HepG2 (cell line): ENCODE data around the gene ODAPH. TPM values are rescaled to one million over a fixed set of nuclear protein-coding genes. Genes with fewer than 3 reads are reported as not detected.

Experiments used
- ATAC-seq: fragments of 200-7000 bp; cut with Tn5 transposase; 3 replicates; pipeline ENCODE4 v1.9.1; 2020; ENCODE audit warnings: mild to moderate bottlenecking, moderate library complexity
- BruUV-seq: library from RNA; stranded (reverse); fragments of 400-500 nt; replicated peaks from 2 replicates; lab custom pipeline; 2021; lab: Mats Ljungman, UMichigan
- CTCF ChIA-PET: fragments of 300-600 bp; formaldehyde crosslinking; extraction: SDS; loops from one replicate; lab custom pipeline; 2021; ENCODE audit warnings: low total read pairs, inconsistent platforms, low intra/inter-chr PET ratio; lab: Yijun Ruan, JAX
- POLR2A ChIA-PET: fragments of 350-600 bp; sonication (Branson Sonifier 250); formaldehyde crosslinking; loops from one replicate; lab custom pipeline; 2020; ENCODE audit warnings: antibody characterized with exemption, inconsistent platforms; lab: Yijun Ruan, JAX
- DNase-seq: peaks from one replicate; pipeline ENCODE4 v3.0.0-alpha.2; 2015; ENCODE audit warnings: low spot score
- FAIRE-seq: peaks from 3 replicates; lab custom pipeline; 2011; peaks lifted over from hg19 to GRCh38; lab: Jason Lieb, UNC
- H2AFZ ChIP-seq: one replicate; pipeline ENCODE4 v1.6.1; 2011; ENCODE audit warnings: low read length, inconsistent platforms
- H3K27ac ChIP-seq: fragments of 300-600 bp; 3 replicates; pipeline ENCODE4 v1.8.0; 2011; ENCODE audit warnings: mixed run types, mild to moderate bottlenecking, mixed read lengths, low read length, inconsistent platforms; ENCODE audit not compliant: insufficient read depth; ENCODE audit errors: extremely low read length
- H3K27me3 ChIP-seq, 2 experiments: fragments of 200-600 bp in 1 of 2; 2 replicates in 1 of 2; 3 replicates in 1 of 2; pipeline versions ENCODE4 v1.6.0 to v1.8.0; 2011; ENCODE audit warnings: low read length in 2 of 2, mild to moderate bottlenecking in 2 of 2, moderate library complexity in 2 of 2, inconsistent platforms in 1 of 2; ENCODE audit not compliant: insufficient read depth in 2 of 2, control insufficient read depth in 1 of 2
- H3K36me3 ChIP-seq, 2 experiments: fragments of 200-600 bp in 1 of 2; replicated peaks in 1 of 2; 2 replicates in 1 of 2; 3 replicates in 1 of 2; pipeline versions ENCODE4 v1.5.1 to v1.8.0; 2011; ENCODE audit warnings: low read length in 2 of 2, inconsistent platforms in 1 of 2; ENCODE audit not compliant: insufficient read depth in 2 of 2, control insufficient read depth in 1 of 2
- H3K4me1 ChIP-seq: 2 replicates; pipeline ENCODE4 v1.5.1; 2012; ENCODE audit warnings: low read length, inconsistent platforms; ENCODE audit not compliant: insufficient read depth
- H3K4me2 ChIP-seq: 2 replicates; pipeline ENCODE4 v1.6.0; 2011; ENCODE audit warnings: low read depth, low read length, inconsistent platforms
- H3K4me3 ChIP-seq, 3 experiments: fragments of 200-600 bp in 1 of 3; sonication (generic), shearing (Covaris generic) in 1 of 3; replicated peaks in 1 of 3; 2 replicates each; pipeline ENCODE4 v1.5.1; 2011 to 2016; ENCODE audit warnings: low read length in 3 of 3, inconsistent platforms in 2 of 3, low read depth in 2 of 3, mild to moderate bottlenecking in 2 of 3, control low read depth in 1 of 3, mixed read lengths in 1 of 3; ENCODE audit not compliant: insufficient read depth in 1 of 3
- H3K79me2 ChIP-seq: one replicate; pipeline ENCODE4 v1.6.1; 2011; ENCODE audit warnings: low read length, inconsistent platforms; ENCODE audit not compliant: insufficient read depth
- H3K9ac ChIP-seq: 2 replicates; pipeline ENCODE4 v1.6.0; 2011; ENCODE audit warnings: mild to moderate bottlenecking, low read depth, low read length, inconsistent platforms; ENCODE audit not compliant: insufficient read depth
- H3K9me3 ChIP-seq: 2 replicates; pipeline ENCODE4 v1.5.1; 2012; ENCODE audit warnings: mild to moderate bottlenecking, low read length
- H4K20me1 ChIP-seq: 2 replicates; pipeline ENCODE4 v1.6.0; 2011; ENCODE audit warnings: inconsistent platforms, mild to moderate bottlenecking, low read length, moderate library complexity; ENCODE audit not compliant: insufficient read depth
- NR1H2 ChIP-seq: sonication (generic); formaldehyde crosslinking; IDR thresholded peaks from 2 replicates; pipeline ENCODE4 v1.8.1; 2022; ENCODE audit warnings: low read depth, missing genetic modification reagents, borderline replicate concordance
- NR2C2 ChIP-seq: sonication (generic); formaldehyde crosslinking; IDR thresholded peaks from 2 replicates; pipeline ENCODE4 v1.4.0; 2020; ENCODE audit warnings: missing genetic modification reagents, mild to moderate bottlenecking, moderate library complexity, borderline replicate concordance
- PHF8 ChIP-seq: sonication (generic); formaldehyde crosslinking; IDR thresholded peaks from 2 replicates; pipeline ENCODE4 v1.5.0; 2020; ENCODE audit warnings: missing genetic modification reagents
- RBAK ChIP-seq: sonication (generic); formaldehyde crosslinking; IDR thresholded peaks from 2 replicates; pipeline ENCODE4 v1.5.1; 2020; ENCODE audit warnings: mild to moderate bottlenecking, missing genetic modification reagents
- SAP130 ChIP-seq: IDR thresholded peaks from 2 replicates; pipeline ENCODE4 v1.6.1; 2016; ENCODE audit warnings: low read depth
- SMAD9 ChIP-seq: sonication (generic); formaldehyde crosslinking; IDR thresholded peaks from 2 replicates; pipeline ENCODE4 v1.5.1; 2020; ENCODE audit warnings: mild to moderate bottlenecking, missing genetic modification reagents
- SP5 ChIP-seq: IDR thresholded peaks from 2 replicates; pipeline ENCODE4 v1.6.1; 2016; ENCODE audit warnings: low read depth, borderline replicate concordance
- ZBTB38 ChIP-seq: sonication (generic); formaldehyde crosslinking; IDR thresholded peaks from 2 replicates; pipeline ENCODE4 v1.5.1; 2020; ENCODE audit warnings: mild to moderate bottlenecking, missing genetic modification reagents
- ZFP36 ChIP-seq: fragments of 150-350 bp; IDR thresholded peaks from 2 replicates; pipeline ENCODE4 v1.6.1; 2018; ENCODE audit warnings: borderline replicate concordance, low read length, low read depth; ENCODE audit not compliant: partially characterized antibody
- WGBS: methylation state at CpG from one replicate; pipeline ENCODE4 v1.1.6; 2017; ENCODE audit warnings: low lambda C conversion rate; 5-methylcytosine and 5-hydroxymethylcytosine counted together
- in situ Hi-C: cut with HindIII; loops from 2 replicates; pipeline ENCODE4 v1.10.0; 2017; ENCODE audit warnings: low pct_unique_long_range_greater_than_20kb; ENCODE audit not compliant: extremely low pct_ligation_motif_present
- intact Hi-C: fragments of 100-400 bp; cut with micrococcal nuclease; formaldehyde crosslinking; loops from one replicate; pipeline ENCODE4 v1.10.0; 2022; ENCODE audit not compliant: unreplicated experiment
- polyA plus RNA-seq, 8 experiments: library from polyadenylated mRNA; depleted of rRNA in 3 of 8; stranded (reverse) in 7 of 8; unstranded in 1 of 8; fragments of >200 nt; fragmentation: Illumina TruSeq in 4 of 8; extraction: Trizol in 4 of 8; gene quantifications; 2 replicates each; pipeline versions ENCODE4 v1.2.1 to v1.2.3, GENCODE V29; 2011 to 2016; ENCODE audit warnings: low read depth in 4 of 8, missing spikeins in 1 of 8, mixed read lengths in 1 of 8; ENCODE audit not compliant: insufficient read depth in 1 of 8
- total RNA-seq, 5 experiments: library from RNA; depleted of rRNA; stranded (reverse); fragments of >200 nt; fragmentation: Illumina TruSeq; extraction: Trizol; gene quantifications; 2 replicates each; pipeline ENCODE4 v1.2.3, GENCODE V29; 2016; ENCODE audit warnings: low read depth in 1 of 5
- TF ChIP-seq, protein P1 (sequence below): sonication (generic); formaldehyde crosslinking; IDR thresholded peaks from 2 replicates; pipeline ENCODE4 v1.4.0; 2020; ENCODE audit warnings: missing genetic modification reagents
- TF ChIP-seq, protein P2 (sequence below): IDR thresholded peaks from 2 replicates; pipeline ENCODE4 v1.6.1; 2018; ENCODE audit warnings: missing genetic modification reagents, mild to moderate bottlenecking, missing compliant biosample characterization
- TF ChIP-seq, protein P3 (sequence below): sonication (generic); formaldehyde crosslinking; conservative IDR thresholded peaks from 2 replicates; pipeline ENCODE4 v1.8.0; 2022; ENCODE audit warnings: low read depth, missing genetic modification reagents
- TF ChIP-seq, protein P4 (sequence below): sonication (generic); formaldehyde crosslinking; IDR thresholded peaks from 2 replicates; pipeline ENCODE4 v1.9.0; 2022; ENCODE audit warnings: low read depth, missing genetic modification reagents

The ODAPH gene
- total and polyA plus RNA-seq, 2 of the 13 experiments (the other 11 are each of a cell fraction or from before 2014, with no cell fraction given) = 0.50 TPM; not detected in 1

DNA sequence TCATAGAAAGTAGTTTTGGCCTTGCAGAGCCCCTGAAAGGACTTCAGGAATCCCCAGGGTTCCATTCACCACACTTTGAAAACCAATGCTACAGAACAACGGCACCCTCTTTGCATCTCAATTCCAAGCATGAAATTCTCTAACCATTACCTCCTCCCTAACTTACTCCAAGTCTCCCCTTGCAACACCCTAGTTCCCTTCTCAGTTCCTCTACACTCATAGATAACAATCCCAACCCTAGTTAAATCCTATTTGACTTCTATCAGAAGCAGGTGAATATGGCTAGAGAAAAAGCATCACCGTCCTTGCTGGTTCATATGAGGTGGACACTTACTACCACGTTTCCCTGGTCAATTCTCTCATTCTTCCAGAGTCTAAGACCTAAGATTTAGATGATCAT lies 44.0 kb upstream of the ODAPH start:
- H3K4me3 ChIP-seq = peak overlapping the region in 2 of 3 experiments; percentile 22 to 81; a peak in 3 of 6 replicates
- no peak for DNase-seq
- intact Hi-C loops = no loop called here
- peaks cover 58% of the 10 kb centered on the region for H3K4me1 ChIP-seq
- POLR2A ChIA-PET = no interaction called here
- H3K27ac ChIP-seq = no peak overlapping the region
- H2AFZ ChIP-seq = no peak overlapping the region
- H3K4me2 ChIP-seq = peak overlapping the region; percentile 85
- CTCF ChIA-PET = no interaction called here
- TF ChIP-seq PHF8 (CRISPR knock-in tag) (no peak), NR1H2 (CRISPR knock-in tag) (no peak), SP5 (no peak), SAP130 (CRISPR knock-in tag) (no peak), SMAD9 (CRISPR knock-in tag) (no peak), ZBTB38 (CRISPR knock-in tag) (no peak), NR2C2 (CRISPR knock-in tag) (no peak), ZFP36 (no peak), RBAK (CRISPR knock-in tag) (no peak)
- TF ChIP-seq, protein P1, sequence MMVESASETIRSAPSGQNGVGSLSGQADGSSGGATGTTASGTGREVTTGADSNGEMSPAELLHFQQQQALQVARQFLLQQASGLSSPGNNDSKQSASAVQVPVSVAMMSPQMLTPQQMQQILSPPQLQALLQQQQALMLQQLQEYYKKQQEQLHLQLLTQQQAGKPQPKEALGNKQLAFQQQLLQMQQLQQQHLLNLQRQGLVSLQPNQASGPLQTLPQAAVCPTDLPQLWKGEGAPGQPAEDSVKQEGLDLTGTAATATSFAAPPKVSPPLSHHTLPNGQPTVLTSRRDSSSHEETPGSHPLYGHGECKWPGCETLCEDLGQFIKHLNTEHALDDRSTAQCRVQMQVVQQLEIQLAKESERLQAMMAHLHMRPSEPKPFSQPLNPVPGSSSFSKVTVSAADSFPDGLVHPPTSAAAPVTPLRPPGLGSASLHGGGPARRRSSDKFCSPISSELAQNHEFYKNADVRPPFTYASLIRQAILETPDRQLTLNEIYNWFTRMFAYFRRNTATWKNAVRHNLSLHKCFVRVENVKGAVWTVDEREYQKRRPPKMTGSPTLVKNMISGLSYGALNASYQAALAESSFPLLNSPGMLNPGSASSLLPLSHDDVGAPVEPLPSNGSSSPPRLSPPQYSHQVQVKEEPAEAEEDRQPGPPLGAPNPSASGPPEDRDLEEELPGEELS = no peak
- TF ChIP-seq, protein P2, sequence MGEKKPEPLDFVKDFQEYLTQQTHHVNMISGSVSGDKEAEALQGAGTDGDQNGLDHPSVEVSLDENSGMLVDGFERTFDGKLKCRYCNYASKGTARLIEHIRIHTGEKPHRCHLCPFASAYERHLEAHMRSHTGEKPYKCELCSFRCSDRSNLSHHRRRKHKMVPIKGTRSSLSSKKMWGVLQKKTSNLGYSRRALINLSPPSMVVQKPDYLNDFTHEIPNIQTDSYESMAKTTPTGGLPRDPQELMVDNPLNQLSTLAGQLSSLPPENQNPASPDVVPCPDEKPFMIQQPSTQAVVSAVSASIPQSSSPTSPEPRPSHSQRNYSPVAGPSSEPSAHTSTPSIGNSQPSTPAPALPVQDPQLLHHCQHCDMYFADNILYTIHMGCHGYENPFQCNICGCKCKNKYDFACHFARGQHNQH = no peak
- TF ChIP-seq, protein P3, sequence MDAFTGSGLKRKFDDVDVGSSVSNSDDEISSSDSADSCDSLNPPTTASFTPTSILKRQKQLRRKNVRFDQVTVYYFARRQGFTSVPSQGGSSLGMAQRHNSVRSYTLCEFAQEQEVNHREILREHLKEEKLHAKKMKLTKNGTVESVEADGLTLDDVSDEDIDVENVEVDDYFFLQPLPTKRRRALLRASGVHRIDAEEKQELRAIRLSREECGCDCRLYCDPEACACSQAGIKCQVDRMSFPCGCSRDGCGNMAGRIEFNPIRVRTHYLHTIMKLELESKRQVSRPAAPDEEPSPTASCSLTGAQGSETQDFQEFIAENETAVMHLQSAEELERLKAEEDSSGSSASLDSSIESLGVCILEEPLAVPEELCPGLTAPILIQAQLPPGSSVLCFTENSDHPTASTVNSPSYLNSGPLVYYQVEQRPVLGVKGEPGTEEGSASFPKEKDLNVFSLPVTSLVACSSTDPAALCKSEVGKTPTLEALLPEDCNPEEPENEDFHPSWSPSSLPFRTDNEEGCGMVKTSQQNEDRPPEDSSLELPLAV (CRISPR knock-in tag) = no peak
- TF ChIP-seq, protein P4, sequence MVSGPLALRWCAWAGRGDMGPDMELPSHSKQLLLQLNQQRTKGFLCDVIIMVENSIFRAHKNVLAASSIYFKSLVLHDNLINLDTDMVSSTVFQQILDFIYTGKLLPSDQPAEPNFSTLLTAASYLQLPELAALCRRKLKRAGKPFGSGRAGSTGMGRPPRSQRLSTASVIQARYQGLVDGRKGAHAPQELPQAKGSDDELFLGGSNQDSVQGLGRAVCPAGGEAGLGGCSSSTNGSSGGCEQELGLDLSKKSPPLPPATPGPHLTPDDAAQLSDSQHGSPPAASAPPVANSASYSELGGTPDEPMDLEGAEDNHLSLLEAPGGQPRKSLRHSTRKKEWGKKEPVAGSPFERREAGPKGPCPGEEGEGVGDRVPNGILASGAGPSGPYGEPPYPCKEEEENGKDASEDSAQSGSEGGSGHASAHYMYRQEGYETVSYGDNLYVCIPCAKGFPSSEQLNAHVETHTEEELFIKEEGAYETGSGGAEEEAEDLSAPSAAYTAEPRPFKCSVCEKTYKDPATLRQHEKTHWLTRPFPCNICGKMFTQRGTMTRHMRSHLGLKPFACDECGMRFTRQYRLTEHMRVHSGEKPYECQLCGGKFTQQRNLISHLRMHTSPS (CRISPR knock-in tag) = no peak
- TF ChIP-seq, all 625 proteins: peak for 0
- H3K36me3 ChIP-seq = no peaks in the 10 kb centered on the region; a peak in 1 of 5 replicates
- H4K20me1 ChIP-seq = no peaks in the 10 kb centered on the region
- FAIRE-seq = no peak
- ATAC-seq = no peak
- no peaks in the 10 kb centered on the region; a peak in 1 of 5 replicates for H3K27me3 ChIP-seq
- 92% methylated on average over 3 of the region's 3 CpGs for WGBS
- peak overlapping the region; percentile 11; the same call in 1 of the 2 replicates for H3K9ac ChIP-seq
- peaks cover 62% of the 10 kb centered on the region for H3K79me2 ChIP-seq
- H3K9me3 ChIP-seq = no peaks in the 10 kb centered on the region
- in situ Hi-C loops = no loop called here
- no TSS peak for BruUV-seq
